ENCODE results near the gene AFAP1. TPM values are rescaled to one million over a fixed set of nuclear protein-coding genes. Genes with fewer than 3 reads are reported as not detected.
"Not testable (repeated sequence)": the region's sequence is repeated elsewhere in the genome, so short reads cannot be mapped to it uniquely, and the experiment has no call there.

AFAP1 gene
- total RNA-seq, 4 donors from 2014 or later: 8.2 to 55.0 (median 28.9) TPM

DNA sequence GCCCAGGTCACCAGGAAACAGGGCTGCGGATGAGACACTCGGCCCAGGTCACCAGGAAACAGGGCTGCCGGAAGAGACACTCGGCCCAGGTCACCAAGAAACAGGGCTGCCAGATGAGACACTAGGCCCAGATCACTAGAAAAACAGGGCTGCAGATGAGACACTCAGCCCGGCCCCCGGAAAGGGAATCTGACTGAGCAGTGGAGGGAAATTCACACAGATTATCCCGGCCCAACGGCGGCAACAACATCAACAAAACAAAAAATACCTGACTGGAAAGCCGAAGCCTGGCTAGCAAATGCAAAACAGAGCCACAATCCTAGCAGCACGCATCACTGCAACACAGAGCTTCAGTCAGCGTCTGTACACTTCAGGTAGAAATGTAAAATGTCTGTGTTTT, 20.7 kb downstream of the AFAP1 start:
- intact Hi-C loops (cut with DNase I; ENCODE audit: low total_unique reads): no loop called here
- Histone ChIP-seq H3K9me3 (no peaks in the 10 kb centered on the region), H3K27me3 (no peaks in the 10 kb centered on the region), H3K4me3 (no peak overlapping the region), H3K36me3 (no peaks in the 10 kb centered on the region), H3K4me1 (peaks cover 0 to 7% of the 10 kb centered on the region in 2 donors), H3K27ac (no peak overlapping the region)
- no peak for DNase-seq
- TF ChIP-seq CTCF (IDR thresholded peaks at IDR 0.05) (no peak), POLR2A (IDR thresholded peaks at IDR 0.05) (no peak)

GRCh38 chr4:7918187-7918586, 21.5 kb downstream of the AFAP1 start:
- H3K36me3 ChIP-seq; H3K4me1 ChIP-seq; H3K9me3 ChIP-seq; H3K27ac ChIP-seq; DNase-seq; H3K4me3 ChIP-seq; intact Hi-C loops (cut with DNase I; ENCODE audit: low total_unique reads); H3K27me3 ChIP-seq: not testable (repeated sequence)

DNA sequence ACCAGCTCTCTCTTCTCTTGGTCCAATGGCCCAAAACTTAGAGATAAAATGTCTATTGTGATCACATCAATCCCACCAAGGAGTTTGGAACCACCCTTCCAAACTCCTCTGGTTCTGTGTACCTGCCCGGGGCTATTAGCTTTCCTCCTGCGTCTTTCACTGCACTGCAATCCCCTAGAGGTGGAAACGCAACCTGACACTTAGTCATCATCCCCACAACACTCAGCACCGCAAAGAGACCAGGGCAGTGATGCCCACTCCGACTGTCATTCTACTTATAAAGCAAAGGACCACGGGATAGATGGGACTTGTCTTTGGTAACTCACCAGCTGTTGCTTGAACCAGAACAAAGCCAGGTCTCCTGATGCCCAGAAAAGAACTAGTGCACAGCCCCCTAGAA, 22.0 kb downstream of the AFAP1 start:
- TF ChIP-seq CTCF (IDR thresholded peaks at IDR 0.05) (no peak), POLR2A (IDR thresholded peaks at IDR 0.05) (no peak)
- H3K36me3 ChIP-seq: no peaks in the 10 kb centered on the region
- peaks cover 0 to 7% of the 10 kb centered on the region in 2 donors for H3K4me1 ChIP-seq
- H3K27ac ChIP-seq: no peak overlapping the region
- H3K4me3 ChIP-seq: no peak overlapping the region
- H3K27me3 ChIP-seq: no peaks in the 10 kb centered on the region
- no peaks in the 10 kb centered on the region for H3K9me3 ChIP-seq
- intact Hi-C loops (cut with DNase I; ENCODE audit: low total_unique reads): no loop called here
- no peak for DNase-seq

- H3K27me3 ChIP-seq: no peaks in the 10 kb centered on the region
- H3K4me3 ChIP-seq: no peak overlapping the region
- no peaks in the 10 kb centered on the region for H3K9me3 ChIP-seq
- peaks cover 0 to 7% of the 10 kb centered on the region in 2 donors for H3K4me1 ChIP-seq
- TF ChIP-seq POLR2A (IDR thresholded peaks at IDR 0.05) (no peak), CTCF (IDR thresholded peaks at IDR 0.05) (no peak)
- intact Hi-C loops (cut with DNase I; ENCODE audit: low total_unique reads): no loop called here
- H3K27ac ChIP-seq: no peak overlapping the region
- no peak for DNase-seq
- H3K36me3 ChIP-seq: no peaks in the 10 kb centered on the region
Measured at GRCh38 chr4:7915875-7916242, 23.8 kb downstream of the AFAP1 start.

- intact Hi-C loops (cut with DNase I; ENCODE audit: low total_unique reads): no loop called here
- Histone ChIP-seq H3K9me3 (no peaks in the 10 kb centered on the region), H3K27ac (no peak overlapping the region), H3K36me3 (no peaks in the 10 kb centered on the region), H3K27me3 (no peaks in the 10 kb centered on the region), H3K4me3 (no peak overlapping the region), H3K4me1 (peaks cover 0 to 12% of the 10 kb centered on the region in 2 donors)
- no peak for DNase-seq
- TF ChIP-seq CTCF (IDR thresholded peaks at IDR 0.05): no peak
- no peak for TF ChIP-seq POLR2A (IDR thresholded peaks at IDR 0.05)
Measured at GRCh38 chr4:7912826-7913225, 26.8 kb downstream of the AFAP1 start.

GRCh38 chr4:7910952-7911578, 28.6 kb downstream of the AFAP1 start:
- Histone ChIP-seq H3K36me3 (no peaks in the 10 kb centered on the region), H3K4me1 (peaks cover 2 to 10% of the 10 kb centered on the region in 2 donors), H3K27me3 (no peaks in the 10 kb centered on the region), H3K27ac (peak overlapping the region; percentile 80 to 83), H3K4me3 (peak overlapping the region in 1 of 2 donors; percentile 11), H3K9me3 (no peaks in the 10 kb centered on the region)
- peak; percentile 53 to 54 for DNase-seq
- intact Hi-C loops (cut with DNase I; ENCODE audit: low total_unique reads): no loop called here
- TF ChIP-seq POLR2A (IDR thresholded peaks at IDR 0.05) (no peak), CTCF (IDR thresholded peaks at IDR 0.05) (no peak)

All from uterus (tissue), 4 donors.